Measurements from ENCODE around the gene WNT8B. TPM values are rescaled to one million over a fixed set of nuclear protein-coding genes. Genes with fewer than 3 reads are reported as not detected.
A peak's percentile ranks its signal among the peaks of the same experiment; 100 is the strongest.

The WNT8B gene
- total and polyA plus RNA-seq, 12 donors: 0.03 to 0.97 (median 0.53) TPM; not detected in 5

DNA sequence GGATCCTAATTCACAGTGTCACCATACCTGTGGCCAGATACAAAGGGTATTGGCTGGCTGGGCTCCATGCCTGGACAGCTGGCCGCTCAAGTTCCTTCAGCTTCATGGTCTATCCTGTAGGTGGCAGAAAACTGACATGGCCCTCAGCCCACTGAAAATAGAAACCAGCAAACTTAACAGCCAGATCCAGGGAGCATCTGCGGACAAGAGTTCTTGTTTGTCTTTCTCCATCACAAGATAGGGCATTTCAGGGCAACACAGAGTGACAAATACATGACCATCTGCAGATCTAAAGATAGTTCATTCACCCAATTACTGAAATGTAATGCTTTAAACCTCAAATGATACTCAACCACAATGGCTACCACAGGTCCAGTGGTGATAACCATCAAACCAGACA is 54.0 kb downstream of the WNT8B start:
- Histone ChIP-seq H3K4me1 (replicated peaks in 1 of 2) (peaks cover 0 to 7% of the 10 kb centered on the region in 2 donors), H3K9me3 (replicated peaks in 1 of 3) (no peaks in the 10 kb centered on the region), H3K36me3 (replicated peaks in 1 of 2) (peaks cover 0 to 4% of the 10 kb centered on the region in 2 donors), H3K4me3 (no peak overlapping the region), H3K27me3 (no peaks in the 10 kb centered on the region), H3K27ac (no peak overlapping the region)
- peak in 1 of 7 donors; percentile 60 for DNase-seq
- no peak for TF ChIP-seq CTCF (IDR thresholded peaks at IDR 0.05)
- no peak for TF ChIP-seq POLR2A (IDR thresholded peaks at IDR 0.05)
- intact Hi-C loops (cut with DNase I): loop anchor here (5.0 to 10.0 kb wide), 3 partner anchors 35 to 180 kb away; no protein-coding TSS in a partner anchor
- WGBS, 4 donors: 90 to 100% (median 96%) methylated on average over 2 of the region's 2 CpGs

DNA sequence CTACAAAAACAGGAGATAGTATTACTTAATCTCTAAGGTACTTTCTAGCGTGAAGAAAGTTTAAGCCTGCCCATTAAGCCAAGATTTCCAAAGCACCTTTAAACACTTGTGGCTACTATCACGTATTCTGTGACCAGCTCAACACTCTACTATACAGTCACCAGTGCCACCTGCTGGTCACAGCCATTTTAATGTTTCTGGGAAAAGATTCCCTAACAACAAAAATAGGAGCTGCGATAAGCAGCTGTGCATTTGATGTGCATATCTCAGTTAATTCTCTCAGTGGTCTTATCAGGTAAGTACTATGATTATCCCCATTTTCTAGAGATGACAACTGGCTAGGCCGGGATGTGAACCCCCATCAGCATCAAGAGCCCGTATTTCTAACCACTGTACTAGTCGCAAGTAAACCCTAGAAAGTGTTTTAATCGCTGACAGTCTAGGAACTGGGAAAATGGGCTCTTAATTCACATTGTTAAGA is 56.0 kb downstream of the WNT8B start:
- WGBS, 4 donors: 2 to 16% (median 12%) methylated on average over 7 of the region's 7 CpGs
- Histone ChIP-seq H3K9me3 (replicated peaks in 1 of 3) (no peaks in the 10 kb centered on the region), H3K27ac (no peak overlapping the region), H3K27me3 (no peaks in the 10 kb centered on the region), H3K4me3 (peak overlapping the region in 1 of 4 donors; percentile 48), H3K36me3 (replicated peaks in 1 of 2) (peaks cover 0 to 9% of the 10 kb centered on the region in 2 donors), H3K4me1 (replicated peaks in 1 of 2) (peaks cover 0 to 13% of the 10 kb centered on the region in 2 donors)
- TF ChIP-seq POLR2A (IDR thresholded peaks at IDR 0.05) (no peak), CTCF (IDR thresholded peaks at IDR 0.05) (peak; percentile 48 to 78 (median 74))
- DNase-seq: peak; percentile 55 to 91 (median 76)
- intact Hi-C loops (cut with DNase I): loop anchor here (5.0 to 10.0 kb wide), 3 partner anchors 36 to 182 kb away; no protein-coding TSS in a partner anchor

GRCh38 chr10:100519311-100520051 is 56.7 kb downstream of the WNT8B start, which contains the start of gene SEC31B:
TSS of gene SEC31B (minus strand) at chr10:100519861. CDS start at chr10:100516952, 2,909 bp downstream.
- Histone ChIP-seq H3K4me3 (peak within 1 kb of the TSS in 1 of 4 donors; percentile 48), H3K36me3 (replicated peaks in 1 of 2) (peaks cover 0 to 15% of the 10 kb centered on the region in 2 donors), H3K27ac (no peak within 1 kb of the TSS), H3K27me3 (no peaks in the 10 kb centered on the region), H3K4me1 (replicated peaks in 1 of 2) (peaks cover 0 to 13% of the 10 kb centered on the region in 2 donors), H3K9me3 (replicated peaks in 1 of 3) (no peaks in the 10 kb centered on the region)
- TF ChIP-seq CTCF (IDR thresholded peaks at IDR 0.05) (no peak), POLR2A (IDR thresholded peaks at IDR 0.05) (no peak)
- WGBS, 4 donors: 4 to 14% (median 8%) methylated on average over 20 to 72 of the region's 72 CpGs
- peak; percentile 46 to 79 (median 62) for DNase-seq
- intact Hi-C loops (cut with DNase I): loop anchor here (5.0 to 10.0 kb wide), 4 partner anchors 37 to 185 kb away; partner anchors contain the start of gene PKD2L1 (in 1 of the 2)

GRCh38 chr10:100520811-100521210 is 58.0 kb downstream of the WNT8B start:
- Histone ChIP-seq H3K36me3 (replicated peaks in 1 of 2) (peaks cover 0 to 26% of the 10 kb centered on the region in 2 donors), H3K4me3 (no peak overlapping the region), H3K27ac (no peak overlapping the region), H3K4me1 (replicated peaks in 1 of 2) (peaks cover 0 to 13% of the 10 kb centered on the region in 2 donors), H3K27me3 (no peaks in the 10 kb centered on the region), H3K9me3 (replicated peaks in 1 of 3) (no peaks in the 10 kb centered on the region)
- TF ChIP-seq POLR2A (IDR thresholded peaks at IDR 0.05): no peak
- TF ChIP-seq CTCF (IDR thresholded peaks at IDR 0.05): no peak
- WGBS, 4 donors: 84 to 93% (median 89%) methylated on average over 3 of the region's 3 CpGs
- intact Hi-C loops (cut with DNase I): loop anchor here in 1 of 2 donors (10.0 kb wide), 1 partner anchor 186 kb away; the partner anchor contains the start of gene PKD2L1
- no peak for DNase-seq
